Mucosa of descending colon (tissue), 3 donors: ENCODE data around the gene SESTD1. TPM values are rescaled to one million over a fixed set of nuclear protein-coding genes. Genes with fewer than 3 reads are reported as not detected.

Experiments used
- ATAC-seq: fragments of 200-7000 bp; cut with Tn5 transposase; one replicate; pipeline ENCODE4 v1.9.1; 2020; ENCODE audit warnings: mild to moderate bottlenecking, moderate library complexity
- DNase-seq, 3 donors: peaks; one replicate each; pipeline ENCODE4 v3.0.0-alpha.2; 2020
- H3K36me3 ChIP-seq: fragments of 200-600 bp; one replicate; pipeline ENCODE4 v1.8.0; 2021; ENCODE audit warnings: low read depth, mild to moderate bottlenecking
- H3K4me1 ChIP-seq: fragments of 200-600 bp; one replicate; pipeline ENCODE4 v1.8.0; 2021; ENCODE audit warnings: low read depth, mild to moderate bottlenecking
- H3K4me3 ChIP-seq: fragments of 200-600 bp; one replicate; pipeline ENCODE4 v1.8.0; 2021; ENCODE audit warnings: mild to moderate bottlenecking
- H3K9me3 ChIP-seq: fragments of 200-600 bp; one replicate; pipeline ENCODE4 v1.8.0; 2021; ENCODE audit warnings: mild to moderate bottlenecking
- CTCF ChIP-seq: fragments of 200-600 bp; IDR thresholded peaks from one replicate; pipeline ENCODE4 v1.8.0; 2022; ENCODE audit warnings: antibody characterized with exemption, mild to moderate bottlenecking
- intact Hi-C, 2 donors: fragments of 100-400 bp; cut with DNase I in 1 of 2; cut with micrococcal nuclease in 1 of 2; formaldehyde crosslinking; loops; one replicate each; pipeline versions ENCODE4 v1.11.0 to v1.11.1; 2022; cut with DNase I, micrococcal nuclease
- total RNA-seq, 3 donors: library from RNA; stranded (reverse); fragmentation: NEBNext Ultra II Directional in 2 of 3; extraction: Animal tissue kit (Norgen Biotek cat#: 25700) in 2 of 3; gene quantifications; one replicate each; pipeline versions ENCODE4 v1.2.1 to v1.2.4, GENCODE V29; 2021 to 2023
- donor health status: DM: no; HTN: no; CAD: no; lungs with moderate emphysema.
- donor health status: DM: no; HTN: no; CAD: no.
- donor health status: DM: no; HTN: yes; CAD: no.

Gene SESTD1
- total RNA-seq, 3 donors from 2014 or later: 25.6 to 102 (median 44.0) TPM

DNA sequence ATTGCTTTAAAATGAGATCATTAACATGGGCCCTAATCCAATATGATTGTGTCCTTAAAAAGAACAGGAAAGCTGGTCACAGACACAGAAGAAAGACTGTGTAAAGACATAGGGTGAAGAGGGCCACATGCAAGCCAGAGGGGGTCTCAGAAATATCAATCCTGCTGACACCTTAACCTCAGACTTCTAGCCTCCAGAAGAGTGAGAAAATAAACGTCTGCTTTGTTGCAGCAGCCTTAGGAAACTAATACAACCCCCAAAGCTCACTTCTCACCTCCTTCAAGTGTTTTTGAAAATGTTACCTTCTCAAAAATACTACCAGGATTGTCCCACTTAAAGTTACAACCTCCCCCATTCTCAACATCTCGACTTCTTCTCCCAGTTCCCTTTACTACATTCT, 39.8 kb upstream of the SESTD1 start:
- no peaks in the 10 kb centered on the region for H3K36me3 ChIP-seq
- ATAC-seq (no peak), DNase-seq (no peak)
- no peak for TF ChIP-seq CTCF
- no peaks in the 10 kb centered on the region for H3K9me3 ChIP-seq
- no peaks in the 10 kb centered on the region for H3K4me1 ChIP-seq
- H3K4me3 ChIP-seq: no peak overlapping the region
- intact Hi-C loops: no loop called here

DNA sequence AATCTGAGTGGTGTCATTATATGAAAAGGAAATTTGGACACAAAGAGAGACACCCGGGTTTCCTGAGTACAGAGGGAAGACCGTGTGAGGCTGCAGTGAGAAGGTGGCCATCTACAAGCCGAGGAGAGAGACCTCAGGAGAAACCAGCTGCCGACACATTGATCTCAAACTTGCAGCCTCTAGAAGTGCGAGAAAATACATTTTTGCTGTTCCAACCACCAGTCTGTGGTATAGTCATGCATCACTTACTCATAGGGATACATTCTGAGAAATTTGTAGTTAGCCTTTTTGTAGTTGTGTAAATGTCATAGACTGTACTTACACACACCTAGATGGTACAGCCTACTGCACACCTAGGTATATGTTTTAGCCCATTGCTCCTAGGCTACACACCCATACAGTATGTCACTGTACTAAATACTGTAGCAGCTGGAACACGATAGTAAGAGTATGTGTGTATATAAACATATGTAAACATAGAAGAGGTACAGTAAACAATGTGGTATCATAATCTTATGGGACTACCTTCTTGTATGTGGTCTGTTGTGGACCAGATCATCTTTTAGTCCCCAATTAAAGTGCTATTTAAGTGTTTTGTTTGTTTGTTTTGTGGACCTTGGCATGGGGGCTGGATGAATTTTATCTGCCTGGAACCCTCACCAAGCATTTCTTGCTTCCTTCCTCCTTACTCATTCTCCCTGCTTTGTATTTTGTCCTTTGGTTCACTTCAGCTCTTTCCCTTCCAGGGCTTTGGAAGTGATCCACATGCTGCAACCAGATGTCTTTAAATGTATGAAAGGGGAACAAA, 38.3 kb upstream of the SESTD1 start:
- no peak for TF ChIP-seq CTCF
- H3K4me3 ChIP-seq: no peak overlapping the region
- DNase-seq: no peak
- H3K9me3 ChIP-seq: no peaks in the 10 kb centered on the region
- no peaks in the 10 kb centered on the region for H3K4me1 ChIP-seq
- intact Hi-C loops: no loop called here
- ATAC-seq: peak; percentile 63
- no peaks in the 10 kb centered on the region for H3K36me3 ChIP-seq

- Histone ChIP-seq H3K9me3 (no peaks in the 10 kb centered on the region), H3K4me1 (no peaks in the 10 kb centered on the region), H3K4me3 (no peak overlapping the region), H3K36me3 (no peaks in the 10 kb centered on the region)
- DNase-seq: no peak
- TF ChIP-seq CTCF: no peak
- no peak for ATAC-seq
- intact Hi-C loops: no loop called here
Observed at GRCh38 chr2:179302149-179302548, 37.5 kb upstream of the SESTD1 start.

GRCh38 chr2:179298666-179299065, 34.0 kb upstream of the SESTD1 start:
- H3K4me1 ChIP-seq: no peaks in the 10 kb centered on the region
- TF ChIP-seq CTCF: no peak
- DNase-seq: no peak
- H3K36me3 ChIP-seq: no peaks in the 10 kb centered on the region
- H3K9me3 ChIP-seq: no peaks in the 10 kb centered on the region
- ATAC-seq: no peak
- intact Hi-C loops: no loop called here
- no peak overlapping the region for H3K4me3 ChIP-seq

DNA sequence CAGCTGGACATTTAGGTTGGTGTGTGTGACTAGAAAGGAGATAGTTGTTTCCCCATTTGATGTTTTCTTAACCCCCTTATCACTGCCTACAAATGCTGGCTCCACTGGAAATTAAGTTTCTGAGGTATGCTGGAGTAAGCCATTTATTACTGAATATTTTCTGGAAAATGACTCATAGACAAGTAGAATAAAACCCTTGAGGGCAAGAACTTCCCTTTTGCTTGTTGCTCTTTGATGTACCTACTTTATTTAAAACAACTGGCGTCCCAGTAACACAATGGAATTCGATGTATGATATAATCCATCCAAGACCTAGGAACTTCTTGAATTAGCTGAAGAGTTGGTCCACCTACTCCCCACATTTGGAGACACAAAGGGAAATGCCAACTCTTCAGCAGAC, 33.3 kb upstream of the SESTD1 start:
- H3K9me3 ChIP-seq: no peaks in the 10 kb centered on the region
- TF ChIP-seq CTCF: no peak
- ATAC-seq (no peak), DNase-seq (no peak)
- H3K4me3 ChIP-seq: no peak overlapping the region
- H3K36me3 ChIP-seq: no peaks in the 10 kb centered on the region
- intact Hi-C loops: no loop called here
- H3K4me1 ChIP-seq: no peaks in the 10 kb centered on the region
